GM18951 (cell line): ENCODE data around the gene ZBP1.

Experiments used
- POLR2A ChIP-seq: IDR thresholded peaks from 4 replicates; pipeline ENCODE4 v1.6.1; 2011; ENCODE audit warnings: mild to moderate bottlenecking; ENCODE audit not compliant: insufficient read length, insufficient read depth; ENCODE audit errors: extremely low read depth
- in situ Hi-C: fragments of 300-500 bp; cut with MboI; formaldehyde crosslinking; loops from one replicate; pipeline ENCODE4 v1.12.0; 2022; ENCODE audit warnings: low sequenced_read_pairs, mixed read lengths, inconsistent platforms; ENCODE audit not compliant: unreplicated experiment

The ZBP1 gene, protein sequence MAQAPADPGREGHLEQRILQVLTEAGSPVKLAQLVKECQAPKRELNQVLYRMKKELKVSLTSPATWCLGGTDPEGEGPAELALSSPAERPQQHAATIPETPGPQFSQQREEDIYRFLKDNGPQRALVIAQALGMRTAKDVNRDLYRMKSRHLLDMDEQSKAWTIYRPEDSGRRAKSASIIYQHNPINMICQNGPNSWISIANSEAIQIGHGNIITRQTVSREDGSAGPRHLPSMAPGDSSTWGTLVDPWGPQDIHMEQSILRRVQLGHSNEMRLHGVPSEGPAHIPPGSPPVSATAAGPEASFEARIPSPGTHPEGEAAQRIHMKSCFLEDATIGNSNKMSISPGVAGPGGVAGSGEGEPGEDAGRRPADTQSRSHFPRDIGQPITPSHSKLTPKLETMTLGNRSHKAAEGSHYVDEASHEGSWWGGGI

DNA sequence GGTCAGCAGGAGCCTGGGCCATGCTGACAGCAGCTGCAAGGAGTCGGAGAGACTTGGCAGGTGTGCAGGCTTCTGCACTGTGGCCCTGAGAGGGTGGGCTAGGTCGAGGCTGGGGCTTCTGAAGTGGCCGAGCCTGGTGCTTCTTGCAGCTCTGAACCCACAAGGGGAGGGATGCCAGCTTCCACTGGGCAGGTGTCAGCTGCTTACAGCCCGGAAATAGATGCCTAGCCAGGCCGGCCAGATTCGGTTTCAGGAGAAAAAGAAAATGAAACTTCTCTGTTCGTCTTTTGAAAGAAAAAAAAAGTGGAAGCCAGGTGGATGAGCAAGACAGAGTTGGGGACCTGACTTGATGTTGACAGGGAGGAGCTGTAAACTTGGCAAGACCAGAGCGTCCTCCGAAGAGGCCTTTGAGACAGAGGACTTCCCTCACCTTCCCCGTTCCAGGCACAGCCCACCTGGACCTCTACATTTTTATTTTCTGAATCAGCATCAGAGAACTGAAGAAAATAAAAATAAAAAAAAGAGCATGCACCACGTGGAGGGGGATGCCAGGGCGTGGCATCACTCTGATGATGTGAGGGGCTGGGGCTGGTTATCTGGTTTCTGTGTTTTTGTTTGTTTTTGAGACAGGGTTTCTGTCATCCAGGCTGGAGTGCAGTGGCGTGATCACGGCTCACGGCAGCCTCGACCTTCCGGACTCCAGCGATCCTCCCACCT, at the start of gene ZBP1:
Gene ZBP1 (minus strand): TSS at position 153 of the 717 bp plus-strand sequence. CDS start 131 bp downstream, at position 22.
- in situ Hi-C loops: no loop called here
- TF ChIP-seq POLR2A: peak; percentile 59

DNA sequence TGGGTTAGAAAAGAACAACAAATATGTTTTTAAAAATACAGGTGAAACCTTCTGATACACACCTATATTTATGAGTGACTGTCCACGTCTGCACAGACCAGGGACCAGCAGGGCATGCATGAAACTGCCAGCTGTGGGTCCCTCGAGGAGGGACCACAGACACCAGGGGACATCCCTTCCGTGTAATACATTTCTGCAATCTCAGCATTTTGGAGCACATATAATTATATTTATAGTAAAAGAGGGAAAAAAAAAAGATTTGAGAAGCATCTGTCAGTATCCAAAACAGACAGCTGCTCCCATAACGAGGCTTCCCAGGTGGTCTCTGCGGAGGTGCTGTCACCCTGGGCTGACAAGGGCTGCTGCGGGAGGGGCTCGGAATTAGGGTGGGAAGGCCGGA, 49.4 kb upstream of the ZBP1 start:
- TF ChIP-seq POLR2A: no peak
- in situ Hi-C loops: no loop called here

DNA sequence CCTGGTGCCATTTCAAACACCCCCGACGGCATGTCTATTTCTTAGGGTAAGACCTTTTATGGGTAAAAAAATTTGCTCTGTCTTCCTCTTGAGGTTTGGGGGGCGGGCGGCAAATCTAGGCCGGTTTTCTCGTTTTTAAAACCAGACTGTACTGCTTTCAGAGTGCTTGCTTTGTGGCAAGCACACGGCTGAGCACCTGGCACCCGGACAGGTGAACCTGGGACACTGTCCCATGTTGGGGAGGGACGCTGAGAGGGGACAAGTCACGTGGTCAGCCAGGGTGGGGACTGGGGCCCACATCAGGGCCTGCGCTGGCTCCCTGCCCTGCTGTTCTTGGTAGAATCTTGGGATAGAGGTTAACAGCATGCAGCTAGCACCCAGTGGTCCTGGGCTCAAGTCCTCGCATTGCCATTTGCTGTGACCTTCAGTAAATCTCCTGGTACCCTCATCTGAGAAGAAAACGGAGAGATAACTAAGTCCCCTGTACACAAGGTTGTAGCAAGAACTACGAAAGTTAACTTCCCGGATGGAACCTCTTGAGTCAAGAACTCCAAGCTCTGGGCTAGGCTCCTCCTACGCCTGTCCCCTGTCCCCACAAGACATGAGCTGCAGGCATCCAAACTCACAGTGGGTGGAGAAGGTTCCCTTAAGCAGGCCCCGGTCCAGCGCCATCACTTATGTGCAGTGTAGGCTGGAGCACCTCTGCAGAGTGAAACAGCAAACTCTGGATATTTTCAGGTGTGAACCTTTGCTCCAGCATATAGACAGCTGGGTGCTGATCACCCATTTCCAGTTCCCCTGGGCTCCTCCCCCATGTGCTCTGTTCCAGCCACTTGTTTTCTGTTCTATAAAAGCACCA, 47.9 kb upstream of the ZBP1 start:
- in situ Hi-C loops: no loop called here
- TF ChIP-seq POLR2A: no peak

DNA sequence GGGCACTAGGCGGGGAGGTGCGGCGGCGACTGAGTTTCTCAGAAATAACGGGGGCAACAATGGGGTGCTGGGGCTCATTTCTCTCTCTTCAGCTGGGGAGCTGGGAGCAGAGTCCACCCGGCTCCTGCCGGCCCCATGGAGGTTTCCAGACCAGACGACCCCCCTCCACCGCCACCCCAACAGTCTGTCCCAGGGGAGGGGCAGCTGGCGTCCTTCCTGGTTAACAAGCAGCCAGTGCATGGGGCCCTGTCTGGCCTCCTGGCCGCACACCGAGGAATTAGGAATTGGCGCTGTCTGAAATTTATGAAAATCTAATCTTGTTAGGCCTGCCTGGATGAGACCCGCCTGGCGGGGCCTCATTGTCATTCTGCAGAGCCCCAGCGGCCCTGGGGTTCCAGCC, 47.2 kb upstream of the ZBP1 start:
- TF ChIP-seq POLR2A: no peak

DNA sequence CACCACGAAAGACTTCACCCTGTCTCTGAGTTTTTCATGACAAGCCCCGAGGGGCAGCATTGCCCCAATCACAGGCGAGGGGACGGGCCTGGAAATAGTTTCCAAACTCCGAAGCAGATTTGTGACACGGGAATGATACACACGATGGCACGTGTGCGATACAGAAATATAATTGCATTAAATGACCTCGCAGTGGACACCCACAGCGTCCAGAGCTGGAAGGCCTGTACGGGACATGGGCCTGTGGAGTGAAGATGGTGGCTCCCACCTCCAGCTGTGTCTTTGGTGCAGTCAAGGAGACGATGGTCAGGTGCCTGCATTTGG, 46.6 kb upstream of the ZBP1 start:
- in situ Hi-C loops: no loop called here
- TF ChIP-seq POLR2A: no peak

More for the DNA sequence above, 47.2 kb upstream of the ZBP1 start:
- in situ Hi-C loops: no loop called here

DNA sequence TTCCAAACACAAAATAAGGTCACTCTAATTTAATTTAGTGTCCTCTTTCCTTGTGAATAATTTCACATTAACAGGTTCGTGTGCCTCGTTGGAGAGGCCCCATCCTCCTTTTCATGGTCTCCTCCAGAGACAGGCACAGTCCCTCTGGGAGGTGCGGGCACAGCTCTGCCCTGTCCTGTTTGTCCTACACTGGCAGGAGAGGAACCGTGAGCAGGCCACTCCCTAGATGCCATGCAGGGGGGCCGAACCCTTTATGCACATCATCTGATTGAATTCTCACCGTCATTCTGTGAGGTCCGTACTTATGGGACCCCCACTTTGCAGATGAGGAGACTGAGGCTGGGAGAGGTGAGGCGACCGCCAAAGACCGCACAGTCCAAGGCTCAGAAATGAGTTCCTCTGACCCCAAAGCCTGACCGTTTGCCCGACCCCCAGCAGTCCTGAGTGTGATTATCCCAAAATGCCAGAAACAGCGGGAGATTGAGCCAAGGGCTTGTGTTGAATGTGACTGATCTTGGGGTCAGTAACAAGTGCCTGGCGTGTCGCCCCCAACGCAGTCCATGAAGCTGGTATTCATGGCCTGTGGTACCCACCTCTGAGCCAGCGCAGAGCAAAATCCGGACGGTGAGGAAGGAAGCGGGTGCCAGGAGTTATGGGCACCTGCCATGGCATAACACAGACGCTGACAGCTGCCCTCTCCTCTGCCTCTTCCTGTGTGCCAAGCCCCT, 46.0 kb upstream of the ZBP1 start:
- TF ChIP-seq POLR2A: no peak
- in situ Hi-C loops: no loop called here

DNA sequence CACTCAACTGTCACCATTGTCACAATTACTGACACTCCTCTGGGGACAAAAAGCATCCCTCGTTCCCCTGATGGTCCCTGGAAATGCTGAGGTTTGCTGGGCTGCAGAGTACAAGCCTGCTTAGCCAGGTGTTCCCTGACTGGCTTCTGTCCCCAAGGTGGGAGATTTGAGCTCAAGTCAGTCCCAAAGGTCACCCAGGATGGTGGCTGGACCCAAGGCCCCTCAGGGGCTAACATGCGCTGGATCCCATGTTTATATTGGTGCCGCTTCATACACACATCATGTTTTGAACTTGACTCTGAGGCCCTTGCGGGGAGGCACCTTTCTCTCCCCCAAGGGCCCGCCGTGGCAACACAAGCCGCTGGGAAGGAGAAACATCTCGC, 45.4 kb upstream of the ZBP1 start:
- in situ Hi-C loops: no loop called here
- no peak for TF ChIP-seq POLR2A

DNA sequence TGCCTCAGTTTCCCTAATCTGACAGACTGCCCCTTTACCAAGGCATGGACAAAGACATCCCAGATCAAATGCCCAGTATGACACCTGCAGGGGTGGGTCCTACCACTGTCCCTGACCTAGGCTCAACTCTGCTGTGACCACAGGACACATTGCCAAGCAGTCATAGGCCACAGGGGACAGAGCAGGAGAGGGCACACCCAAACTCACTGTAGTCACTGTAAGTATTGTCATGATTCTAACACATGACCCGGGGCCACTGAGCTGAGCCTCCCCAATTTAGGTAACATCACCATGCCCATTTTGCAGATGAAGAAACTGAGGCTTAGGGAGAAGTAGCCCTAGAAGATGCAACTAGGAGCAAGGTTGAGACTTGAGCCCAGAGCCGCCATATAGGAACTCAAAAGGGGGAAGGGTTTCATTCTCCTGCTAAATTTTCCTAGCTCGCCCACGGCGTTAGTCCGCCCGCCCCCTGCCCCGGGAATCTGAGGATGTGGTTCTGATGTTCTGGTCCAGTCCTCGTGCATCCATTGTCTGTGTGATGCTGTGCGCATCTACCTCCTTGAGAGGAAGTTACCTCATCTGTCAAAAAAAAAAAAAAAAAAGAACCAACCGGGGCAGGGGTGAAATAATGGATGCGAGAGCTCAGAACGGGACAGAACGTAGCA, 44.8 kb upstream of the ZBP1 start:
- in situ Hi-C loops: no loop called here

DNA sequence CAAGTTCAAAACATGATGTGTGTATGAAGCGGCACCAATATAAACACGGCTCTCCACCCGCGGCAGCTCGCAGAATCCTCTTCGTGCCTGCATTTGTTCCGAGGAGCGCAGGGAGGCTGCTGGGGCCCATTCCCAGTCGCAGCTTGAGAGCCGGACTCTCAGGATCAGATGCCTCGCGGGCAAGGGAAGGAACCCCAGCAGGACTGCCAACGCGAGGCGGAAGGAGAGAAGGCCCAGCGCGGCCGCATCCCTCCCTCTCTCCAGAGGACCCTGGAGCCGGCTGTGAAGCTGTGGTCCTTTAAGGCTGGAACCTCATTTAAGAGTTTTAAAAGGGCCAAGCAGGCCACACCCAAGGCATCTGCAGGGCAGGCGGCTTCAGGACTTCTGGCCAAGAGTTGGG, 44.2 kb upstream of the ZBP1 start:
- in situ Hi-C loops: no loop called here
- no peak for TF ChIP-seq POLR2A

More for the DNA sequence above, 44.8 kb upstream of the ZBP1 start:
- no peak for TF ChIP-seq POLR2A

DNA sequence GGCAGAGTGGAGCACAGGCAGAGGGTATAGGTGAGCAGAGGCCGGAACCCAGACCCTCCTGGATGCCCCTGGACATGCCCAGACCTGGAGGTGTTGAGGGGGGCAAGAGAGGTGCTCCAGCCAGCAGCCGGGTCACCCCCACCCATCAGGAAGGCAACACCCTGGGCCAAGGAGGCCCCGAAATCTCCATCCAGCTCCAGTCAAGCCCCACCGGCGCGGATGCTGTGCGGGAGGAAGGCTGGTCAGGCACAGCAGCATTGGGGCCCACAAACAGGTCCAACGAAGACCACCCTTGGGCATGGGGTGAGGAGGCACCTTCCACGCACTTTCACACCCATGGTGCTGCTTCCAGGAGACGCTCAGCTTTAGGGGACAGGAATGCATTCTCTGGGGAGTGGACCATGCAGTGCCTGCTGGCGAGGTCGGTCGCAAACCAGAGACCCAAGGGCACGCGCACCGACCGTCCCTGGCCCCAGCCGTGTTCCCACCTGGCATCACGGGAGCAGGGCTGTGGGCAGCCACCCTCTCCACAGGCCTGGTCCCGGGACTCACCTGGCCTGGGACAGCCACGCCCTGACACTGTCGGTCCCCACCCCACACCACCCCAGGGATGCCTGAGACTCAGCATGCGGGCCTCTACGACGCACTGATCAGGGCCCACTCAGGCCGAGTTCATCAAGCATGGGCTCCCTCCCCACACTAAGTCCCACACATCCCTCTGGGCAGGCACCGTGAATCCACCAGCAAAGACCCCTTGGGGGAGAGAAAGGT, 43.6 kb upstream of the ZBP1 start:
- in situ Hi-C loops: no loop called here
- no peak for TF ChIP-seq POLR2A

DNA sequence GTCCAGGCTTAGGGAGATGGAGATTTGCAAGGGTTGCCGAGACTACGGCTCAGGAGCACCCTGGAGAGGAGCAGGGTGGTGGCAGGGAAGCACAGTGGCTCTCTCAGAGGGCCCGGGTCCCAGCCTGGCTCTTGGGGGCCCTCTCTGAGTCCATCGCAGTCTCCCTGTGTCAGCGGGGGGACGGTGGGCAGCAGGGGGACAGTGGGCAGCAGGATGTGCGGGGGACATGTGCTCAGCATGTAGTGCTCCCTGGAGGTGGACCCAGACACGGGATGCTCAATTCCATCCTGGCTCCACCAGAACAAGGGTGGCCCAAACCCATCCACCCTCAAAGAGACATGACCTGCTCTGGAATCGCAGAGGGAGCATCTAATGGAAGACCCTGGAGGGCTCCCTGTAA, 43.0 kb upstream of the ZBP1 start:
- TF ChIP-seq POLR2A: no peak
- in situ Hi-C loops: no loop called here
